H9 (cell line): ENCODE measurements around the gene CFAP69. TPM values are rescaled to one million over a fixed set of nuclear protein-coding genes. Genes with fewer than 3 reads are reported as not detected.

ENCODE experiments used
- DNase-seq: peaks from one replicate; pipeline ENCODE4 v3.0.0-alpha.2; 2017
- H2AFZ ChIP-seq: one replicate; pipeline ENCODE4 v1.6.1; 2013; ENCODE audit warnings: mild to moderate bottlenecking, low read length, control low read depth, moderate library complexity
- H2AK5ac ChIP-seq: 2 replicates; pipeline ENCODE4 v1.6.1; 2013; ENCODE audit warnings: low read length, control low read depth, mixed read lengths; ENCODE audit not compliant: insufficient read length
- H2BK120ac ChIP-seq: one replicate; pipeline ENCODE4 v1.6.1; 2013; ENCODE audit warnings: low read depth, mild to moderate bottlenecking, low read length, control low read depth, inconsistent platforms; ENCODE audit not compliant: poor library complexity, severe bottlenecking
- H2BK12ac ChIP-seq: 2 replicates; pipeline ENCODE4 v1.6.1; 2013; ENCODE audit warnings: low read length, control low read depth, mixed read lengths, low read depth; ENCODE audit not compliant: insufficient read length
- H2BK15ac ChIP-seq: 2 replicates; pipeline ENCODE4 v1.6.1; 2013; ENCODE audit warnings: low read depth, low read length, control low read depth
- H2BK20ac ChIP-seq: one replicate; pipeline ENCODE4 v1.6.1; 2013; ENCODE audit warnings: low read depth, mild to moderate bottlenecking, low read length, control low read depth, inconsistent platforms; ENCODE audit not compliant: poor library complexity, severe bottlenecking
- H2BK5ac ChIP-seq: 2 replicates; pipeline ENCODE4 v1.6.1; 2013; ENCODE audit warnings: low read length, control low read depth, mixed read lengths; ENCODE audit not compliant: insufficient read length
- H3K14ac ChIP-seq: 2 replicates; pipeline ENCODE4 v1.6.1; 2013; ENCODE audit warnings: low read length, control low read depth; ENCODE audit not compliant: insufficient read depth
- H3K18ac ChIP-seq: 2 replicates; pipeline ENCODE4 v1.6.1; 2013; ENCODE audit warnings: low read depth, mild to moderate bottlenecking, mixed read lengths, low read length, control low read depth; ENCODE audit not compliant: insufficient read length
- H3K23ac ChIP-seq: 2 replicates; pipeline ENCODE4 v1.6.1; 2013; ENCODE audit warnings: low read length, control low read depth, mixed read lengths, low read depth; ENCODE audit not compliant: insufficient read length
- H3K23me2 ChIP-seq: 2 replicates; pipeline ENCODE4 v1.6.1; 2013; ENCODE audit warnings: low read depth, mild to moderate bottlenecking, mixed read lengths, low read length, control low read depth; ENCODE audit not compliant: insufficient read length, poor library complexity, severe bottlenecking
- H3K27ac ChIP-seq: 2 replicates; pipeline ENCODE4 v1.5.1; 2013; ENCODE audit warnings: low read length, control low read depth, mixed read lengths, low read depth; ENCODE audit not compliant: insufficient read length
- H3K27me3 ChIP-seq: 2 replicates; pipeline ENCODE4 v1.6.1; 2013; ENCODE audit warnings: low read length, control low read depth, inconsistent platforms; ENCODE audit not compliant: insufficient read depth
- H3K4ac ChIP-seq: 2 replicates; pipeline ENCODE4 v1.6.1; 2013; ENCODE audit warnings: low read depth, mild to moderate bottlenecking, control low read depth, inconsistent platforms, low read length, moderate library complexity
- H3K4me1 ChIP-seq: 2 replicates; pipeline ENCODE4 v1.6.1; 2013; ENCODE audit warnings: low read length, control low read depth, inconsistent platforms; ENCODE audit not compliant: insufficient read depth
- H3K4me2 ChIP-seq: 2 replicates; pipeline ENCODE4 v1.6.1; 2013; ENCODE audit warnings: low read length, control low read depth, mixed read lengths; ENCODE audit not compliant: insufficient read length, insufficient read depth
- H3K56ac ChIP-seq: 2 replicates; pipeline ENCODE4 v1.6.1; 2013; ENCODE audit warnings: low read depth, mild to moderate bottlenecking, mixed read lengths, low read length, control low read depth; ENCODE audit not compliant: insufficient read length
- H3K79me1 ChIP-seq: 2 replicates; pipeline ENCODE4 v1.6.1; 2013; ENCODE audit warnings: low read depth, mild to moderate bottlenecking, moderate library complexity, low read length, control low read depth, inconsistent platforms; ENCODE audit not compliant: insufficient read depth, poor library complexity, severe bottlenecking
- H3K79me2 ChIP-seq: 2 replicates; pipeline ENCODE4 v1.6.1; 2013; ENCODE audit warnings: low read length, control low read depth, inconsistent platforms; ENCODE audit not compliant: insufficient read depth
- H3K9ac ChIP-seq: 2 replicates; pipeline ENCODE4 v1.6.1; 2013; ENCODE audit warnings: low read length, control low read depth, mixed read lengths; ENCODE audit not compliant: insufficient read length; ENCODE audit errors: extremely low read depth
- H3K9me3 ChIP-seq: one replicate; pipeline ENCODE4 v1.6.1; 2013; ENCODE audit warnings: low read depth, low read length, inconsistent platforms; ENCODE audit not compliant: control insufficient read depth
- H3T11ph ChIP-seq: one replicate; pipeline ENCODE4 v1.6.1; 2013; ENCODE audit warnings: mild to moderate bottlenecking, low read length, control low read depth, inconsistent platforms
- H4K20me1 ChIP-seq: one replicate; pipeline ENCODE4 v1.6.1; 2013; ENCODE audit not compliant: control insufficient read depth, insufficient read length, insufficient read depth
- H4K5ac ChIP-seq: 2 replicates; pipeline ENCODE4 v1.6.1; 2013; ENCODE audit warnings: low read depth, mild to moderate bottlenecking, mixed read lengths, low read length, control low read depth; ENCODE audit not compliant: insufficient read length
- H4K8ac ChIP-seq: replicated peaks from 2 replicates; pipeline ENCODE4 v1.6.1; 2013; ENCODE audit warnings: low read length, control low read depth, mixed read lengths, low read depth; ENCODE audit not compliant: insufficient read length
- H4K91ac ChIP-seq: 2 replicates; pipeline ENCODE4 v1.6.1; 2013; ENCODE audit warnings: low read depth, mild to moderate bottlenecking, moderate library complexity, mixed read lengths, low read length, control low read depth; ENCODE audit not compliant: insufficient read length
- H3K27ac Mint-ChIP-seq, 3 experiments: 2 replicates in 2 of 3; 3 replicates in 1 of 3; pipeline ENCODE4 v1.8.0; 2020 to 2021; ENCODE audit warnings: mixed read lengths in 3 of 3, mild to moderate bottlenecking in 1 of 3, moderate library complexity in 1 of 3
- H3K27me3 Mint-ChIP-seq: 2 replicates; pipeline ENCODE4 v1.8.0; 2021; ENCODE audit warnings: low read depth, mild to moderate bottlenecking, moderate library complexity, mixed read lengths
- H3K36me3 Mint-ChIP-seq, 3 experiments: 2 replicates in 2 of 3; 3 replicates in 1 of 3; pipeline ENCODE4 v1.8.0; 2020 to 2021; ENCODE audit warnings: low read depth in 3 of 3, mixed read lengths in 3 of 3; ENCODE audit not compliant: insufficient read depth in 1 of 3
- H3K4me1 Mint-ChIP-seq, 2 experiments: 2 replicates each; pipeline ENCODE4 v1.8.0; 2020; ENCODE audit warnings: mixed read lengths in 2 of 2
- H3K4me3 Mint-ChIP-seq, 2 experiments: 2 replicates in 1 of 2; 3 replicates in 1 of 2; pipeline ENCODE4 v1.8.0; 2020 to 2021; ENCODE audit warnings: mild to moderate bottlenecking in 2 of 2, mixed read lengths in 2 of 2, moderate library complexity in 1 of 2
- H3K9me3 Mint-ChIP-seq, 2 experiments: 2 replicates in 1 of 2; 3 replicates in 1 of 2; pipeline ENCODE4 v1.8.0; 2020; ENCODE audit warnings: mild to moderate bottlenecking in 2 of 2, mixed read lengths in 2 of 2, moderate library complexity in 1 of 2
- CTCF ChIP-seq: fragments of 200-600 bp; sonication (generic); conservative IDR thresholded peaks from 3 replicates; pipeline ENCODE4 v1.8.0; 2021; ENCODE audit warnings: antibody characterized with exemption, mild to moderate bottlenecking
- WGBS: extraction: QIAGEN DNeasy Blood & Tissue Kit; methylation state at CpG from one replicate; pipeline ENCODE4 v1.1.7; 2013; ENCODE audit warnings: missing lambda C conversion rate, low lambda C conversion rate, mixed read lengths; ENCODE audit not compliant: insufficient read length; ENCODE audit errors: extremely low coverage; 5-methylcytosine and 5-hydroxymethylcytosine counted together
- total RNA-seq: library from RNA; stranded (reverse); gene quantifications from 2 replicates; pipeline ENCODE4 v1.2.1, GENCODE V29; 2021

CFAP69 gene
- total RNA-seq, 1 experiment from 2014 or later = 2.9 TPM

GRCh38 chr7:90227259-90227658, 17.7 kb upstream of the CFAP69 start:
- H3K4me1 Mint-ChIP-seq = peaks cover 34 to 38% of the 10 kb centered on the region in 2 experiments
- DNase-seq = no peak
- no peak overlapping the region for H2AFZ ChIP-seq
- H3T11ph ChIP-seq = no peak overlapping the region
- H3K4ac ChIP-seq = no peak overlapping the region
- no peaks in the 10 kb centered on the region for H3K27me3 ChIP-seq
- H2BK12ac ChIP-seq = no peak overlapping the region
- H3K27ac ChIP-seq = no peak overlapping the region
- H3K9me3 ChIP-seq = no peaks in the 10 kb centered on the region
- H3K23ac ChIP-seq = no peak overlapping the region
- no peak overlapping the region for H4K5ac ChIP-seq
- TF ChIP-seq CTCF = no peak
- H3K18ac ChIP-seq = no peak overlapping the region
- H3K79me1 ChIP-seq = no peaks in the 10 kb centered on the region
- no peak overlapping the region for H3K4me3 Mint-ChIP-seq
- H2BK5ac ChIP-seq = no peak overlapping the region
- no peak overlapping the region for H3K14ac ChIP-seq
- H2AK5ac ChIP-seq = no peak overlapping the region
- peaks cover 3% of the 10 kb centered on the region; the same call in 1 of the 2 replicates for H3K4me1 ChIP-seq
- no peaks in the 10 kb centered on the region for H3K9me3 Mint-ChIP-seq
- H3K27me3 Mint-ChIP-seq = no peaks in the 10 kb centered on the region
- no peaks in the 10 kb centered on the region for H3K23me2 ChIP-seq
- H4K20me1 ChIP-seq = no peaks in the 10 kb centered on the region
- peaks cover 2 to 4% (median 4%) of the 10 kb centered on the region in 3 experiments; a peak in 5 of 7 replicates for H3K36me3 Mint-ChIP-seq
- no peak overlapping the region for H4K8ac ChIP-seq
- H3K79me2 ChIP-seq = no peaks in the 10 kb centered on the region
- no peak overlapping the region for H3K27ac Mint-ChIP-seq
- no peak overlapping the region for H2BK120ac ChIP-seq
- no peak overlapping the region for H4K91ac ChIP-seq
- no peak overlapping the region for H3K9ac ChIP-seq
- H2BK15ac ChIP-seq = no peak overlapping the region
- no CpG with 5 or more reads among the region's 5 CpGs for WGBS
- no peak overlapping the region for H2BK20ac ChIP-seq
- H3K4me2 ChIP-seq = no peak overlapping the region
- H3K56ac ChIP-seq = no peak overlapping the region
